ENCODE data around the gene AGFG2.
"Not testable (repeated sequence)": the region's sequence is repeated elsewhere in the genome, so short reads cannot be mapped to it uniquely, and the experiment has no call there.

Gene AGFG2

GRCh38 chr7:100563809-100564400 is 24.9 kb downstream of the AGFG2 start:
- Histone ChIP-seq H3K36me3 (ENCODE audit: control insufficient read depth, insufficient read depth, low read length) (peaks cover 32% of the 10 kb centered on the region), H3K27me3 (replicated peaks; ENCODE audit: control insufficient read depth, insufficient read depth, low read length, poor library complexity, severe bottlenecking) (no peaks in the 10 kb centered on the region), H3K27ac (ENCODE audit: insufficient read depth, low read length, poor library complexity, severe bottlenecking) (peak overlapping the region; percentile 21), H3K4me1 (ENCODE audit: control insufficient read depth, insufficient read depth, low read length, poor library complexity, severe bottlenecking) (peaks cover 15% of the 10 kb centered on the region), H3K9me3 (ENCODE audit: control insufficient read depth, low read length) (no peaks in the 10 kb centered on the region), H3K4me3 (ENCODE audit: insufficient read depth, low read depth, low read length, poor library complexity, severe bottlenecking) (no peak overlapping the region)
- peak; percentile 56 to 70 (median 60) for DNase-seq

GRCh38 chr7:100564405-100564804 is 25.4 kb downstream of the AGFG2 start:
- H3K27ac ChIP-seq (ENCODE audit: insufficient read depth, low read length, poor library complexity, severe bottlenecking), result peak overlapping the region; percentile 21
- not testable (repeated sequence) for H3K4me3 ChIP-seq (ENCODE audit: insufficient read depth, low read depth, low read length, poor library complexity, severe bottlenecking)

GRCh38 chr7:100565133-100565571 is 26.1 kb downstream of the AGFG2 start:
- H3K4me1 ChIP-seq (ENCODE audit: control insufficient read depth, insufficient read depth, low read length, poor library complexity, severe bottlenecking), result peaks cover 21% of the 10 kb centered on the region
- no peak overlapping the region for H3K27ac ChIP-seq (ENCODE audit: insufficient read depth, low read length, poor library complexity, severe bottlenecking)
- H3K36me3 ChIP-seq (ENCODE audit: control insufficient read depth, insufficient read depth, low read length), result peaks cover 30% of the 10 kb centered on the region
- no peak for DNase-seq
- H3K4me3 ChIP-seq (ENCODE audit: insufficient read depth, low read depth, low read length, poor library complexity, severe bottlenecking), result no peak overlapping the region
- no peaks in the 10 kb centered on the region for H3K27me3 ChIP-seq (replicated peaks; ENCODE audit: control insufficient read depth, insufficient read depth, low read length, poor library complexity, severe bottlenecking)
- H3K9me3 ChIP-seq (ENCODE audit: control insufficient read depth, low read length), result no peaks in the 10 kb centered on the region

More at GRCh38 chr7:100564405-100564804, 25.4 kb downstream of the AGFG2 start:
- peaks cover 19% of the 10 kb centered on the region for H3K4me1 ChIP-seq (ENCODE audit: control insufficient read depth, insufficient read depth, low read length, poor library complexity, severe bottlenecking)
- H3K36me3 ChIP-seq (ENCODE audit: control insufficient read depth, insufficient read depth, low read length), result peaks cover 32% of the 10 kb centered on the region
- H3K27me3 ChIP-seq (replicated peaks; ENCODE audit: control insufficient read depth, insufficient read depth, low read length, poor library complexity, severe bottlenecking); DNase-seq; H3K9me3 ChIP-seq (ENCODE audit: control insufficient read depth, low read length): not testable (repeated sequence)

GRCh38 chr7:100566018-100566531 is 27.1 kb downstream of the AGFG2 start:
- Histone ChIP-seq H3K27me3 (replicated peaks; ENCODE audit: control insufficient read depth, insufficient read depth, low read length, poor library complexity, severe bottlenecking) (no peaks in the 10 kb centered on the region), H3K9me3 (ENCODE audit: control insufficient read depth, low read length) (no peaks in the 10 kb centered on the region), H3K36me3 (ENCODE audit: control insufficient read depth, insufficient read depth, low read length) (peaks cover 26% of the 10 kb centered on the region), H3K27ac (ENCODE audit: insufficient read depth, low read length, poor library complexity, severe bottlenecking) (no peak overlapping the region), H3K4me3 (ENCODE audit: insufficient read depth, low read depth, low read length, poor library complexity, severe bottlenecking) (no peak overlapping the region), H3K4me1 (ENCODE audit: control insufficient read depth, insufficient read depth, low read length, poor library complexity, severe bottlenecking) (peaks cover 29% of the 10 kb centered on the region)
- no peak for DNase-seq

GRCh38 chr7:100567031-100567730 is 28.2 kb downstream of the AGFG2 start:
- DNase-seq, result no peak
- Histone ChIP-seq H3K27me3 (replicated peaks; ENCODE audit: control insufficient read depth, insufficient read depth, low read length, poor library complexity, severe bottlenecking) (no peaks in the 10 kb centered on the region), H3K4me3 (ENCODE audit: insufficient read depth, low read depth, low read length, poor library complexity, severe bottlenecking) (no peak overlapping the region), H3K27ac (ENCODE audit: insufficient read depth, low read length, poor library complexity, severe bottlenecking) (no peak overlapping the region), H3K9me3 (ENCODE audit: control insufficient read depth, low read length) (no peaks in the 10 kb centered on the region), H3K4me1 (ENCODE audit: control insufficient read depth, insufficient read depth, low read length, poor library complexity, severe bottlenecking) (peaks cover 37% of the 10 kb centered on the region), H3K36me3 (ENCODE audit: control insufficient read depth, insufficient read depth, low read length) (peaks cover 15% of the 10 kb centered on the region)

GRCh38 chr7:100567751-100568175 is 28.8 kb downstream of the AGFG2 start:
- no peak overlapping the region for H3K27ac ChIP-seq (ENCODE audit: insufficient read depth, low read length, poor library complexity, severe bottlenecking)
- H3K27me3 ChIP-seq (replicated peaks; ENCODE audit: control insufficient read depth, insufficient read depth, low read length, poor library complexity, severe bottlenecking), result no peaks in the 10 kb centered on the region
- H3K4me3 ChIP-seq (ENCODE audit: insufficient read depth, low read depth, low read length, poor library complexity, severe bottlenecking), result no peak overlapping the region
- no peaks in the 10 kb centered on the region for H3K9me3 ChIP-seq (ENCODE audit: control insufficient read depth, low read length)
- no peak for DNase-seq
- H3K4me1 ChIP-seq (ENCODE audit: control insufficient read depth, insufficient read depth, low read length, poor library complexity, severe bottlenecking), result peaks cover 37% of the 10 kb centered on the region
- peaks cover 11% of the 10 kb centered on the region for H3K36me3 ChIP-seq (ENCODE audit: control insufficient read depth, insufficient read depth, low read length)

GRCh38 chr7:100568176-100568895 is 29.3 kb downstream of the AGFG2 start:
- Histone ChIP-seq H3K27me3 (replicated peaks; ENCODE audit: control insufficient read depth, insufficient read depth, low read length, poor library complexity, severe bottlenecking) (no peaks in the 10 kb centered on the region), H3K36me3 (ENCODE audit: control insufficient read depth, insufficient read depth, low read length) (peaks cover 11% of the 10 kb centered on the region), H3K27ac (ENCODE audit: insufficient read depth, low read length, poor library complexity, severe bottlenecking) (peak overlapping the region; percentile 25), H3K4me1 (ENCODE audit: control insufficient read depth, insufficient read depth, low read length, poor library complexity, severe bottlenecking) (peaks cover 37% of the 10 kb centered on the region), H3K9me3 (ENCODE audit: control insufficient read depth, low read length) (no peaks in the 10 kb centered on the region), H3K4me3 (ENCODE audit: insufficient read depth, low read depth, low read length, poor library complexity, severe bottlenecking) (no peak overlapping the region)
- DNase-seq, result no peak

GRCh38 chr7:100568896-100569844 is 30.2 kb downstream of the AGFG2 start:
- peak in 2 of 3 donors; percentile 19 to 33 for DNase-seq
- H3K27ac ChIP-seq (ENCODE audit: insufficient read depth, low read length, poor library complexity, severe bottlenecking), result peak overlapping the region; percentile 52
- peak overlapping the region; percentile 30 for H3K4me3 ChIP-seq (ENCODE audit: insufficient read depth, low read depth, low read length, poor library complexity, severe bottlenecking)
- H3K27me3 ChIP-seq (replicated peaks; ENCODE audit: control insufficient read depth, insufficient read depth, low read length, poor library complexity, severe bottlenecking), result no peaks in the 10 kb centered on the region
- peaks cover 37% of the 10 kb centered on the region for H3K4me1 ChIP-seq (ENCODE audit: control insufficient read depth, insufficient read depth, low read length, poor library complexity, severe bottlenecking)
- H3K36me3 ChIP-seq (ENCODE audit: control insufficient read depth, insufficient read depth, low read length), result peaks cover 10% of the 10 kb centered on the region
- H3K9me3 ChIP-seq (ENCODE audit: control insufficient read depth, low read length), result no peaks in the 10 kb centered on the region
